Measurements from ENCODE around the gene GLP1R.

DNA sequence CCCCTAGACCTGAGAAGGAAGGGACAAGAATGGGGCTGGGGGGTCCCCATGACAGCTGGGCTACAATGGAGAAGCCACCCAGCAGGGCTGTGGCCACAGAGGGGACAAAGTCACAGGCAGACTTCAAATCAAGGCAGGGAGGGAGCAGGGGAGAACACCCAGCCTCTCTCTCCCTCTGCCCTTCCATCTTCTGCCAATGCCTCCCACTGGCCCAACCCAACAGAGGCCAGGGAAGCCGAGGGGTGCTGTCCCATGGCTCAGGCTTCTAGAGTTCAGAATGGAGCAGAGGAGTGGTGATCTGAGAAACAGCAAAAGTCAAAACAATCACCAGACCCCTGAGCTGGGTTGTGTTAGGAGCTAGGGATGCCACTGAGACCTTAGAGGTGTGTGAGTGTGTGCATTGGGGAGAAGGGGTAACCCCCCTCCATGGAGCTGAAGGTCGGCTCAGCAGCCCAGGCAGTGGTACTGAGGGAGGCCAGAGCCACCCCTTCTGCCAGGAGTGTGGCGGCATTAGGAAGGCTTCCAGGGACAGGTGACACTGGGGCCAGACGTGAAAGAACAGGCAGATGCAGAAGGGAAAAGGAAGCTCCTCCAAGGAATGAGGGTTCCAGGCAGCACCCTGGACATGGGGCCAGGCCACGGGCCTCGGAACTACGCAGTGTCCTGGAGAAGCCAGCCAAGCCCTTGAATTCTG is 12.0 kb downstream of the GLP1R start:
- TF ChIP-seq, protein P1, sequence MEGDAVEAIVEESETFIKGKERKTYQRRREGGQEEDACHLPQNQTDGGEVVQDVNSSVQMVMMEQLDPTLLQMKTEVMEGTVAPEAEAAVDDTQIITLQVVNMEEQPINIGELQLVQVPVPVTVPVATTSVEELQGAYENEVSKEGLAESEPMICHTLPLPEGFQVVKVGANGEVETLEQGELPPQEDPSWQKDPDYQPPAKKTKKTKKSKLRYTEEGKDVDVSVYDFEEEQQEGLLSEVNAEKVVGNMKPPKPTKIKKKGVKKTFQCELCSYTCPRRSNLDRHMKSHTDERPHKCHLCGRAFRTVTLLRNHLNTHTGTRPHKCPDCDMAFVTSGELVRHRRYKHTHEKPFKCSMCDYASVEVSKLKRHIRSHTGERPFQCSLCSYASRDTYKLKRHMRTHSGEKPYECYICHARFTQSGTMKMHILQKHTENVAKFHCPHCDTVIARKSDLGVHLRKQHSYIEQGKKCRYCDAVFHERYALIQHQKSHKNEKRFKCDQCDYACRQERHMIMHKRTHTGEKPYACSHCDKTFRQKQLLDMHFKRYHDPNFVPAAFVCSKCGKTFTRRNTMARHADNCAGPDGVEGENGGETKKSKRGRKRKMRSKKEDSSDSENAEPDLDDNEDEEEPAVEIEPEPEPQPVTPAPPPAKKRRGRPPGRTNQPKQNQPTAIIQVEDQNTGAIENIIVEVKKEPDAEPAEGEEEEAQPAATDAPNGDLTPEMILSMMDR (optimal IDR thresholded peaks at IDR 0.05 in 1 of 3, IDR thresholded peaks at IDR 0.05 in 1 of 3, conservative IDR thresholded peaks at IDR 0.05 in 1 of 3; ENCODE audit: extremely low read depth in 1 of 3, insufficient read depth in 2 of 3, low read length in 3 of 3), result no peak
- TF ChIP-seq EZH2 (IDR thresholded peaks at IDR 0.05; ENCODE audit: low read length), result no peak

All from keratinocyte (primary cell).